HG03280 (cell line): ENCODE results near the gene NRXN3.

Source experiments
- ATAC-seq: cut with Tn5 transposase; IDR thresholded peaks from one replicate; pipeline ENCODE4 v1.9.1; 2021; ENCODE audit warnings: mild to moderate bottlenecking, moderate library complexity; ENCODE audit not compliant: unreplicated experiment

NRXN3 gene

GRCh38 chr14:79373451-79373850 lies 1203.3 kb downstream of the NRXN3 start:
- no peak for ATAC-seq

- ATAC-seq = no peak
Measured at GRCh38 chr14:79375356-79375755, 1205.2 kb downstream of the NRXN3 start.

- ATAC-seq = no peak
Measured at GRCh38 chr14:79376557-79376956, 1206.4 kb downstream of the NRXN3 start.

GRCh38 chr14:79378020-79378419 lies 1207.8 kb downstream of the NRXN3 start:
- no peak for ATAC-seq

- ATAC-seq = no peak
Measured at GRCh38 chr14:79379266-79379665, 1209.1 kb downstream of the NRXN3 start.

- ATAC-seq = no peak
Measured at GRCh38 chr14:79383031-79383430, 1212.9 kb downstream of the NRXN3 start.

- no peak for ATAC-seq
Measured at GRCh38 chr14:79383475-79383874, 1213.3 kb downstream of the NRXN3 start.

- no peak for ATAC-seq
Measured at GRCh38 chr14:79395061-79395460, 1224.9 kb downstream of the NRXN3 start.

- no peak for ATAC-seq
Measured at GRCh38 chr14:79404874-79405511, 1234.8 kb downstream of the NRXN3 start.

- no peak for ATAC-seq
Measured at GRCh38 chr14:79405512-79405910, 1235.3 kb downstream of the NRXN3 start.

- ATAC-seq = no peak
Measured at GRCh38 chr14:79407572-79407971, 1237.4 kb downstream of the NRXN3 start.

GRCh38 chr14:79408696-79409095 lies 1238.5 kb downstream of the NRXN3 start:
- ATAC-seq = no peak

- ATAC-seq = no peak
Measured at GRCh38 chr14:79411403-79412174, 1241.4 kb downstream of the NRXN3 start.

- ATAC-seq = no peak
Measured at GRCh38 chr14:79412822-79413221, 1242.6 kb downstream of the NRXN3 start.

GRCh38 chr14:79413734-79414428 lies 1243.7 kb downstream of the NRXN3 start:
- ATAC-seq = no peak

- ATAC-seq = no peak
Measured at GRCh38 chr14:79415726-79416125, 1245.6 kb downstream of the NRXN3 start.

GRCh38 chr14:79417961-79418360 lies 1247.8 kb downstream of the NRXN3 start:
- ATAC-seq = no peak

- ATAC-seq = no peak
Measured at GRCh38 chr14:79418649-79419415, 1248.7 kb downstream of the NRXN3 start.

GRCh38 chr14:79419571-79420327 lies 1249.6 kb downstream of the NRXN3 start:
- no peak for ATAC-seq

GRCh38 chr14:79420725-79421124 lies 1250.6 kb downstream of the NRXN3 start:
- no peak for ATAC-seq
